HepG2 (cell line): ENCODE measurements around the gene MUTYH. TPM values are rescaled to one million over a fixed set of nuclear protein-coding genes. Genes with fewer than 3 reads are reported as not detected.

Source experiments
- AHR ChIP-seq: IDR thresholded peaks from 2 replicates; pipeline ENCODE4 v1.6.1; 2018; ENCODE audit warnings: missing genetic modification reagents, missing compliant biosample characterization
- ARNT ChIP-seq: fragments of 450-650 bp; IDR thresholded peaks from 2 replicates; pipeline ENCODE4 v1.6.1; 2017
- EHMT2 ChIP-seq: fragments of 200-600 bp; sonication (generic); IDR thresholded peaks from 2 replicates; pipeline ENCODE4 v1.7.0; 2017; ENCODE audit warnings: antibody characterized with exemption, low read depth, low read length, borderline replicate concordance
- ELF3 ChIP-seq: IDR thresholded peaks from 2 replicates; pipeline ENCODE4 v1.6.1; 2016; ENCODE audit warnings: missing genetic modification reagents, missing compliant biosample characterization
- GZF1 ChIP-seq: sonication (generic); formaldehyde crosslinking; IDR thresholded peaks from 2 replicates; pipeline ENCODE4 v1.5.1; 2020; ENCODE audit warnings: mild to moderate bottlenecking, missing genetic modification reagents
- HDAC2 ChIP-seq: sonication (generic); formaldehyde crosslinking; IDR thresholded peaks from 2 replicates; pipeline ENCODE4 v1.4.0; 2020; ENCODE audit warnings: missing genetic modification reagents
- KAT7 ChIP-seq: IDR thresholded peaks from 2 replicates; pipeline ENCODE4 v1.6.1; 2018; ENCODE audit warnings: borderline replicate concordance, missing compliant biosample characterization
- KDM5A ChIP-seq: fragments of 200-600 bp; sonication (generic); IDR thresholded peaks from 2 replicates; pipeline ENCODE4 v1.7.0; 2018; ENCODE audit warnings: antibody characterized with exemption, mild to moderate bottlenecking, low read length, borderline replicate concordance
- MEF2D ChIP-seq: sonication (generic); formaldehyde crosslinking; IDR thresholded peaks from 2 replicates; pipeline ENCODE4 v1.5.1; 2020; ENCODE audit warnings: mild to moderate bottlenecking, missing genetic modification reagents
- MTF1 ChIP-seq: sonication (generic); formaldehyde crosslinking; IDR thresholded peaks from 2 replicates; pipeline ENCODE4 v1.5.0; 2020; ENCODE audit warnings: missing genetic modification reagents
- NFATC3 ChIP-seq: sonication (generic); formaldehyde crosslinking; IDR thresholded peaks from 2 replicates; pipeline ENCODE4 v1.5.1; 2020; ENCODE audit warnings: mild to moderate bottlenecking, missing genetic modification reagents
- PITX1 ChIP-seq: sonication (generic); formaldehyde crosslinking; IDR thresholded peaks from 2 replicates; pipeline ENCODE4 v1.5.1; 2020; ENCODE audit warnings: mild to moderate bottlenecking, missing genetic modification reagents
- REPIN1 ChIP-seq: sonication (generic); formaldehyde crosslinking; IDR thresholded peaks from 2 replicates; pipeline ENCODE4 v1.8.0; 2022; ENCODE audit warnings: missing genetic modification reagents, low read depth, mild to moderate bottlenecking, borderline replicate concordance
- SALL1 ChIP-seq: sonication (generic); formaldehyde crosslinking; IDR thresholded peaks from 2 replicates; pipeline ENCODE4 v1.8.0; 2022; ENCODE audit warnings: mild to moderate bottlenecking, missing genetic modification reagents
- SMC3 ChIP-seq: IDR thresholded peaks from 2 replicates; pipeline ENCODE4 v1.6.1; 2011; ENCODE audit warnings: low read length, improper control_type of control experiment
- SOX6 ChIP-seq, 2 experiments: fragments of 450-650 bp in 1 of 2; sonication (generic) in 1 of 2; formaldehyde crosslinking in 1 of 2; IDR thresholded peaks; 2 replicates each; pipeline versions ENCODE4 v1.4.0 to v1.6.1; 2017 to 2020; ENCODE audit warnings: antibody characterized with exemption in 1 of 2, mild to moderate bottlenecking in 1 of 2, missing genetic modification reagents in 1 of 2
- STAG1 ChIP-seq: sonication (generic); formaldehyde crosslinking; IDR thresholded peaks from 2 replicates; pipeline ENCODE4 v1.4.0; 2020; ENCODE audit warnings: missing genetic modification reagents
- TARDBP ChIP-seq: sonication (generic); formaldehyde crosslinking; IDR thresholded peaks from 2 replicates; pipeline ENCODE4 v1.8.0; 2022; ENCODE audit warnings: mild to moderate bottlenecking, missing genetic modification reagents
- TEAD3 ChIP-seq: optimal IDR thresholded peaks from 2 replicates; pipeline ENCODE3; 2016; ENCODE audit warnings: borderline replicate concordance
- THRA ChIP-seq: sonication (generic); formaldehyde crosslinking; IDR thresholded peaks from 2 replicates; pipeline ENCODE4 v1.4.0; 2020; ENCODE audit warnings: missing genetic modification reagents, borderline replicate concordance
- TP53 ChIP-seq: sonication (generic); formaldehyde crosslinking; conservative IDR thresholded peaks from 2 replicates; pipeline ENCODE4 v1.4.0; 2020; ENCODE audit warnings: missing genetic modification reagents
- ZBTB33 ChIP-seq: sonication (generic); formaldehyde crosslinking; IDR thresholded peaks from 2 replicates; pipeline ENCODE4 v1.4.0; 2020; ENCODE audit warnings: missing genetic modification reagents
- ZNF18 ChIP-seq: sonication (generic); formaldehyde crosslinking; IDR thresholded peaks from 2 replicates; pipeline ENCODE4 v1.8.0; 2022; ENCODE audit warnings: mild to moderate bottlenecking, missing genetic modification reagents; ENCODE audit not compliant: insufficient replicate concordance
- ZNF20 ChIP-seq: sonication (generic); formaldehyde crosslinking; IDR thresholded peaks from 2 replicates; pipeline ENCODE4 v1.4.0; 2020; ENCODE audit warnings: mild to moderate bottlenecking, moderate library complexity, missing genetic modification reagents
- ZNF282 ChIP-seq: fragments of 450-650 bp; IDR thresholded peaks from 2 replicates; pipeline ENCODE4 v1.6.1; 2018; ENCODE audit not compliant: partially characterized antibody
- ZNF326 ChIP-seq: sonication (generic); formaldehyde crosslinking; IDR thresholded peaks from 2 replicates; pipeline ENCODE4 v1.4.0; 2020; ENCODE audit warnings: missing genetic modification reagents, borderline replicate concordance
- ZNF605 ChIP-seq: sonication (generic); formaldehyde crosslinking; IDR thresholded peaks from 2 replicates; pipeline ENCODE4 v1.8.0; 2022; ENCODE audit warnings: mild to moderate bottlenecking, missing genetic modification reagents
- ZNF746 ChIP-seq: sonication (generic); formaldehyde crosslinking; IDR thresholded peaks from 2 replicates; pipeline ENCODE4 v1.8.0; 2022; ENCODE audit warnings: mild to moderate bottlenecking, missing genetic modification reagents
- polyA plus RNA-seq, 8 experiments: library from polyadenylated mRNA; depleted of rRNA in 3 of 8; stranded (reverse) in 7 of 8; unstranded in 1 of 8; fragments of >200 nt; fragmentation: Illumina TruSeq in 4 of 8; extraction: Trizol in 4 of 8; gene quantifications; 2 replicates each; pipeline versions ENCODE4 v1.2.1 to v1.2.3, GENCODE V29; 2011 to 2016; ENCODE audit warnings: low read depth in 4 of 8, missing spikeins in 1 of 8, mixed read lengths in 1 of 8; ENCODE audit not compliant: insufficient read depth in 1 of 8
- total RNA-seq, 5 experiments: library from RNA; depleted of rRNA; stranded (reverse); fragments of >200 nt; fragmentation: Illumina TruSeq; extraction: Trizol; gene quantifications; 2 replicates each; pipeline ENCODE4 v1.2.3, GENCODE V29; 2016; ENCODE audit warnings: low read depth in 1 of 5

Gene MUTYH
- total and polyA plus RNA-seq, 2 of the 13 experiments (the other 11 are each of a cell fraction or from before 2014, with no cell fraction given), result 16.3 to 17.1 TPM

GRCh38 chr1:45299981-45300668, 40.1 kb downstream of the MUTYH start (continued):
- TF ChIP-seq ELF3 (CRISPR knock-in tag) (0 out of 2 replicates have a peak, but pooled peaks have one; percentile 23), REPIN1 (no peak), KAT7 (CRISPR knock-in tag) (no peak), HDAC2 (no peak), NFATC3 (CRISPR knock-in tag) (no peak), AHR (CRISPR knock-in tag) (no peak), SMC3 (peak; percentile 94), SALL1 (CRISPR knock-in tag) (0 out of 2 replicates have a peak, but pooled peaks have one; percentile 36), TARDBP (CRISPR knock-in tag) (0 out of 2 replicates have a peak, but pooled peaks have one; percentile 15), ZNF605 (CRISPR knock-in tag) (0 out of 2 replicates have a peak, but pooled peaks have one; percentile 24), GZF1 (CRISPR knock-in tag) (0 out of 2 replicates have a peak, but pooled peaks have one; percentile 45), MTF1 (CRISPR knock-in tag) (no peak), EHMT2 (no peak), SOX6 (IDR thresholded peaks at IDR 0.05) (no peak), SOX6 (CRISPR knock-in tag; IDR thresholded peaks at IDR 0.05) (peak; percentile 22; the same call in 1 of the 2 replicates), TP53 (CRISPR knock-in tag) (no peak), MEF2D (CRISPR knock-in tag) (0 out of 2 replicates have a peak, but pooled peaks have one; percentile 30), ZNF18 (CRISPR knock-in tag) (no peak), STAG1 (CRISPR knock-in tag) (peak; percentile 95), ZNF282 (no peak), TEAD3 (CRISPR knock-in tag) (no peak), KDM5A (peak; percentile 72), PITX1 (CRISPR knock-in tag) (0 out of 2 replicates have a peak, but pooled peaks have one; percentile 31), ZBTB33 (CRISPR knock-in tag) (0 out of 2 replicates have a peak, but pooled peaks have one; percentile 10), THRA (no peak), ZNF326 (CRISPR knock-in tag) (no peak), ZNF20 (CRISPR knock-in tag) (no peak), ARNT (no peak), ZNF746 (CRISPR knock-in tag) (no peak)
